Karpas-422 (cell line): ENCODE data around the gene VAPB. TPM values are rescaled to one million over a fixed set of nuclear protein-coding genes. Genes with fewer than 3 reads are reported as not detected.
"Not testable (repeated sequence)": the region's sequence is repeated elsewhere in the genome, so short reads cannot be mapped to it uniquely, and the experiment has no call there.

Experiments
- DNase-seq: peaks from one replicate; pipeline ENCODE4 v3.0.0-alpha.2; 2015
- H2AFZ ChIP-seq: fragments of 200-600 bp; sonication (generic); 2 replicates; pipeline ENCODE4 v1.6.1; 2014; ENCODE audit warnings: antibody characterized with exemption, low read length, mixed read lengths
- H3K27ac ChIP-seq: fragments of 200-600 bp; sonication (generic); 2 replicates; pipeline ENCODE4 v1.5.1; 2014; ENCODE audit warnings: mild to moderate bottlenecking, low read length, moderate library complexity
- H3K27me3 ChIP-seq: fragments of 200-600 bp; sonication (generic); 2 replicates; pipeline ENCODE4 v1.6.1; 2014; ENCODE audit warnings: low read length, mixed read lengths
- H3K36me3 ChIP-seq: fragments of 200-600 bp; sonication (generic); 2 replicates; pipeline ENCODE4 v1.6.1; 2014; ENCODE audit warnings: low read length, mixed read lengths; ENCODE audit not compliant: insufficient read depth
- H3K4me1 ChIP-seq: fragments of 200-600 bp; sonication (generic); 2 replicates; pipeline ENCODE4 v1.6.1; 2014; ENCODE audit warnings: mild to moderate bottlenecking, low read length, mixed read lengths
- H3K4me2 ChIP-seq: fragments of 200-600 bp; sonication (generic); 2 replicates; pipeline ENCODE4 v1.6.1; 2014; ENCODE audit warnings: low read length, low read depth, mild to moderate bottlenecking; ENCODE audit not compliant: poor library complexity, severe bottlenecking
- H3K4me3 ChIP-seq: fragments of 200-600 bp; sonication (generic); 2 replicates; pipeline ENCODE4 v1.5.1; 2014; ENCODE audit warnings: mild to moderate bottlenecking, antibody characterized with exemption, low read length, mixed read lengths
- H3K79me2 ChIP-seq: fragments of 200-600 bp; sonication (generic); 2 replicates; pipeline ENCODE4 v1.6.1; 2014; ENCODE audit warnings: mild to moderate bottlenecking, low read length, mixed read lengths
- H3K9ac ChIP-seq: fragments of 200-600 bp; sonication (generic); 2 replicates; pipeline ENCODE4 v1.6.0; 2014; ENCODE audit warnings: low read length
- H3K9me2 ChIP-seq: fragments of 200-600 bp; sonication (generic), shearing (Covaris generic); replicated peaks from 2 replicates; pipeline ENCODE4 v1.6.0; 2014; ENCODE audit warnings: mild to moderate bottlenecking, low read length, moderate library complexity; ENCODE audit not compliant: insufficient read depth
- H3K9me3 ChIP-seq: fragments of 300-700, 200-600 bp; sonication (generic); 2 replicates; pipeline ENCODE4 v1.6.1; 2014; ENCODE audit warnings: low read length, mixed read lengths
- H4K20me1 ChIP-seq: fragments of 200-600 bp; sonication (generic); 2 replicates; pipeline ENCODE4 v1.6.1; 2014; ENCODE audit warnings: mild to moderate bottlenecking, antibody characterized with exemption, low read length, low read depth; ENCODE audit not compliant: insufficient read depth
- total RNA-seq: library from RNA; depleted of rRNA; stranded (reverse); fragments of >200 nt; shearing (Covaris generic); gene quantifications from 2 replicates; pipeline ENCODE4 v1.2.3, GENCODE V29; 2014; ENCODE audit warnings: low replicate concordance

The VAPB gene
- total RNA-seq, 1 experiment from 2014 or later, result 12.8 TPM

- Histone ChIP-seq H2AFZ (no peak overlapping the region), H3K4me1 (peaks cover 94% of the 10 kb centered on the region), H3K79me2 (peaks cover 100% of the 10 kb centered on the region), H3K27me3 (no peaks in the 10 kb centered on the region), H4K20me1 (peaks cover 24% of the 10 kb centered on the region), H3K4me2 (peak overlapping the region; percentile 39), H3K4me3 (no peak overlapping the region; the same call in 1 of the 2 replicates), H3K9me3 (no peaks in the 10 kb centered on the region), H3K27ac (peak overlapping the region; percentile 52), H3K9me2 (no peaks in the 10 kb centered on the region), H3K9ac (peak overlapping the region; percentile 18), H3K36me3 (no peaks in the 10 kb centered on the region)
- peak; percentile 61 for DNase-seq
Observed at GRCh38 chr20:58403272-58403671, 14.2 kb downstream of the VAPB start.

- peaks cover 5% of the 10 kb centered on the region; the same call in 1 of the 2 replicates for H3K36me3 ChIP-seq
- H3K4me3 ChIP-seq, result no peak overlapping the region
- peaks cover 100% of the 10 kb centered on the region for H3K79me2 ChIP-seq
- no peaks in the 10 kb centered on the region; the same call in 1 of the 2 replicates for H3K9me3 ChIP-seq
- H2AFZ ChIP-seq, result no peak overlapping the region
- no peaks in the 10 kb centered on the region for H3K27me3 ChIP-seq
- no peak for DNase-seq
- peak overlapping the region; percentile 65 for H3K27ac ChIP-seq
- peaks cover 86% of the 10 kb centered on the region for H3K4me1 ChIP-seq
- no peaks in the 10 kb centered on the region for H3K9me2 ChIP-seq
- H3K4me2 ChIP-seq, result peak overlapping the region; percentile 38
- peaks cover 11% of the 10 kb centered on the region for H4K20me1 ChIP-seq
- H3K9ac ChIP-seq, result peak overlapping the region; percentile 19
Observed at GRCh38 chr20:58405504-58406291, 16.7 kb downstream of the VAPB start.

GRCh38 chr20:58406422-58407001 lies 17.5 kb downstream of the VAPB start:
- no peak for DNase-seq
- Histone ChIP-seq H3K27me3 (no peaks in the 10 kb centered on the region), H3K9me3 (no peaks in the 10 kb centered on the region; the same call in 1 of the 2 replicates), H3K4me3 (no peak overlapping the region), H2AFZ (no peak overlapping the region), H3K27ac (peak overlapping the region; percentile 65), H3K4me1 (peaks cover 78% of the 10 kb centered on the region), H3K36me3 (peaks cover 5% of the 10 kb centered on the region; the same call in 1 of the 2 replicates), H3K9ac (peak overlapping the region; percentile 19; the same call in 1 of the 2 replicates), H3K9me2 (no peaks in the 10 kb centered on the region), H3K4me2 (peak overlapping the region; percentile 38), H4K20me1 (peaks cover 11% of the 10 kb centered on the region), H3K79me2 (peaks cover 100% of the 10 kb centered on the region)

- peak; percentile 78 for DNase-seq
- Histone ChIP-seq H3K36me3 (peaks cover 5% of the 10 kb centered on the region; the same call in 1 of the 2 replicates), H3K4me2 (peak overlapping the region; percentile 38), H3K4me3 (no peak overlapping the region), H3K9ac (no peak overlapping the region), H3K27ac (peak overlapping the region; percentile 65), H3K27me3 (no peaks in the 10 kb centered on the region), H3K9me2 (no peaks in the 10 kb centered on the region), H3K79me2 (peaks cover 100% of the 10 kb centered on the region), H4K20me1 (peaks cover 11% of the 10 kb centered on the region), H3K4me1 (peaks cover 69% of the 10 kb centered on the region), H3K9me3 (no peaks in the 10 kb centered on the region; the same call in 1 of the 2 replicates), H2AFZ (no peak overlapping the region)
Observed at GRCh38 chr20:58407201-58407873, 18.3 kb downstream of the VAPB start.

GRCh38 chr20:58407966-58408557 lies 19.0 kb downstream of the VAPB start:
- Histone ChIP-seq H3K27ac (peak overlapping the region; percentile 65), H3K4me3 (no peak overlapping the region)
- DNase-seq, result no peak

GRCh38 chr20:58408603-58409246 lies 19.7 kb downstream of the VAPB start:
- Histone ChIP-seq H3K4me3 (no peak overlapping the region), H4K20me1 (peaks cover 8% of the 10 kb centered on the region)

More at GRCh38 chr20:58407966-58408557, 19.0 kb downstream of the VAPB start:
- H2AFZ ChIP-seq, result no peak overlapping the region
- H3K79me2 ChIP-seq, result peaks cover 99% of the 10 kb centered on the region
- H3K9me2 ChIP-seq, result no peaks in the 10 kb centered on the region
- peaks cover 5% of the 10 kb centered on the region; the same call in 1 of the 2 replicates for H3K36me3 ChIP-seq
- no peaks in the 10 kb centered on the region for H3K27me3 ChIP-seq
- H3K9me3 ChIP-seq, result no peaks in the 10 kb centered on the region; the same call in 1 of the 2 replicates
- H3K4me2 ChIP-seq, result peak overlapping the region; percentile 38
- H3K9ac ChIP-seq, result no peak overlapping the region
- H3K4me1 ChIP-seq, result peaks cover 62% of the 10 kb centered on the region
- H4K20me1 ChIP-seq, result peaks cover 11% of the 10 kb centered on the region

GRCh38 chr20:58414216-58414615 lies 25.2 kb downstream of the VAPB start:
- H3K27me3 ChIP-seq, DNase-seq, H3K4me3 ChIP-seq, H3K4me2 ChIP-seq, H3K9me3 ChIP-seq, H3K9ac ChIP-seq, H3K9me2 ChIP-seq, H3K27ac ChIP-seq, H4K20me1 ChIP-seq, H2AFZ ChIP-seq: not testable (repeated sequence)
- Histone ChIP-seq H3K4me1 (peaks cover 17% of the 10 kb centered on the region), H3K36me3 (peaks cover 12% of the 10 kb centered on the region), H3K79me2 (peaks cover 80% of the 10 kb centered on the region)

More at GRCh38 chr20:58408603-58409246, 19.7 kb downstream of the VAPB start:
- Histone ChIP-seq H3K27ac (peak overlapping the region; percentile 65), H3K27me3 (no peaks in the 10 kb centered on the region), H3K36me3 (peaks cover 5% of the 10 kb centered on the region; the same call in 1 of the 2 replicates), H3K4me1 (peaks cover 55% of the 10 kb centered on the region), H3K4me2 (peak overlapping the region; percentile 38), H3K9me3 (no peaks in the 10 kb centered on the region; the same call in 1 of the 2 replicates), H3K9me2 (no peaks in the 10 kb centered on the region), H2AFZ (no peak overlapping the region), H3K79me2 (peaks cover 92% of the 10 kb centered on the region), H3K9ac (no peak overlapping the region)
- DNase-seq, result peak; percentile 58
